H1 (cell line): ENCODE data around the gene CUL1. TPM values are rescaled to one million over a fixed set of nuclear protein-coding genes. Genes with fewer than 3 reads are reported as not detected.

Experiments used
- HDAC2 ChIP-seq, 2 experiments: fragments of 300-600 bp in 1 of 2; sonication (generic) in 1 of 2; IDR thresholded peaks; 2 replicates each; pipeline ENCODE4 v1.6.1; 2011 to 2012; ENCODE audit warnings: low read depth in 2 of 2, low read length in 2 of 2, mild to moderate bottlenecking in 2 of 2, moderate library complexity in 2 of 2, borderline replicate concordance in 1 of 2, inconsistent platforms in 1 of 2
- TAF1 ChIP-seq: IDR thresholded peaks from 2 replicates; pipeline ENCODE4 v1.6.1; 2011; ENCODE audit warnings: mild to moderate bottlenecking, low read depth, low read length
- TAF7 ChIP-seq: optimal IDR thresholded peaks from 2 replicates; pipeline ENCODE3; 2011; ENCODE audit warnings: low read depth, mild to moderate bottlenecking, inconsistent platforms, low read length, moderate library complexity, borderline replicate concordance
- polyA plus RNA-seq, 7 experiments: library from polyadenylated mRNA; depleted of rRNA in 3 of 7; stranded (reverse) in 5 of 7; unstranded in 2 of 7; fragments of >200 nt in 5 of 7; fragments of 200-250 nt in 2 of 7; gene quantifications; 1 replicate in 5 of 7; 2 replicates in 1 of 7; 4 replicates in 1 of 7; pipeline versions ENCODE4 v1.2.1 to v1.2.3, GENCODE V29; 2011 to 2013; ENCODE audit warnings: missing spikeins in 2 of 7, mixed read lengths in 2 of 7
- total RNA-seq: library from RNA; stranded (reverse); fragmentation: NEBNext Ultra II Directional; extraction: Animal tissue kit (Norgen Biotek cat#: 25700); gene quantifications from 2 replicates; pipeline ENCODE4 v1.2.1, GENCODE V29; 2021

Gene CUL1
- total and polyA plus RNA-seq, 2 of the 8 experiments (the other 6 are each of a cell fraction or from before 2014, with no cell fraction given) = 33.0 to 77.3 TPM

DNA sequence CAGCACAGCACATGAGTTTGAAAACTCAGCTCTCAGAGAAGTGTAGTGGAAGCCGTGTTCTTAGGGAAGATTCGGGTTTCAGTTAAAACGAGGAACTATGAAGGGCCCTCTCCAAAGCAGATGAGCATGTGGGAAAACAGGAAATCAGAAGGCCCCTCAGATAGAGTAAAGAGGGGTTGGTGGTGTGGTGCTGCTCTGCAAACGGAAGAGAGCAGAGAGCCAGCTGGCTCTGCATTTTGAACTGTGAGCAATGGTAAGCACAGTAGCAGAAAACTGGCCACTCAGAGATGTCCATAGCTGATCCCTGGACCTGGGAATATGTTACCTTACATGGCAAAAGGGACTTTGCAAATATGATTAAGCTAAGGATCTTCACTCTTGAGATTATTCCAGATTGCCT, 27.9 kb upstream of the CUL1 start (continued):
- TF ChIP-seq TAF1 = no peak
- TF ChIP-seq HDAC2 (IDR thresholded peaks at IDR 0.05; ENCODE audit: borderline replicate concordance in 1 of 2, low read depth in 2 of 2, low read length in 2 of 2) = no peak
- no peak for TF ChIP-seq TAF7
